HFFc6 (cell line): ENCODE measurements around the gene OR51B2. TPM values are rescaled to one million over a fixed set of nuclear protein-coding genes. Genes with fewer than 3 reads are reported as not detected.

ENCODE experiments used
- DNase-seq: peaks from one replicate; pipeline ENCODE4 v3.0.0-alpha.2; 2018
- H3K27ac Mint-ChIP-seq: 2 replicates; pipeline ENCODE4 v1.8.0; 2020; ENCODE audit warnings: mild to moderate bottlenecking, mixed read lengths
- H3K27me3 Mint-ChIP-seq: 2 replicates; pipeline ENCODE4 v1.8.0; 2021; ENCODE audit warnings: mild to moderate bottlenecking, moderate library complexity, mixed read lengths; ENCODE audit not compliant: insufficient read depth
- H3K36me3 Mint-ChIP-seq: 2 replicates; pipeline ENCODE4 v1.8.0; 2021; ENCODE audit warnings: low read depth, mixed read lengths
- H3K4me1 Mint-ChIP-seq: 2 replicates; pipeline ENCODE4 v1.8.0; 2020; ENCODE audit warnings: low read depth, mixed read lengths
- H3K4me3 Mint-ChIP-seq: 2 replicates; pipeline ENCODE4 v1.8.0; 2020; ENCODE audit warnings: mild to moderate bottlenecking, moderate library complexity, mixed read lengths
- H3K9me3 Mint-ChIP-seq: 2 replicates; pipeline ENCODE4 v1.8.0; 2020; ENCODE audit warnings: mild to moderate bottlenecking, mixed read lengths
- CTCF ChIP-seq: fragments of 200-600 bp; sonication (generic); IDR thresholded peaks from 2 replicates; pipeline ENCODE4 v1.5.0; 2021; ENCODE audit warnings: antibody characterized with exemption, mild to moderate bottlenecking
- total RNA-seq, 6 experiments: library from RNA; stranded (reverse); fragmentation: NEBNext Ultra II Directional; extraction: Animal tissue kit (Norgen Biotek cat#: 25700); gene quantifications; 2 replicates in 1 of 6; 3 replicates in 5 of 6; pipeline ENCODE4 v1.2.3, GENCODE V29; 2021

Gene OR51B2
- total RNA-seq, 6 experiments from 2014 or later: not detected

- TF ChIP-seq CTCF: no peak
- peaks cover 37% of the 10 kb centered on the region for H3K4me1 Mint-ChIP-seq
- H3K4me3 Mint-ChIP-seq: no peak overlapping the region
- no peaks in the 10 kb centered on the region for H3K27me3 Mint-ChIP-seq
- H3K27ac Mint-ChIP-seq: peak overlapping the region; percentile 42
- H3K36me3 Mint-ChIP-seq: no peaks in the 10 kb centered on the region
- DNase-seq: no peak
- H3K9me3 Mint-ChIP-seq: no peaks in the 10 kb centered on the region
Observed at GRCh38 chr11:5304046-5304445, 20.1 kb downstream of the OR51B2 start.

DNA sequence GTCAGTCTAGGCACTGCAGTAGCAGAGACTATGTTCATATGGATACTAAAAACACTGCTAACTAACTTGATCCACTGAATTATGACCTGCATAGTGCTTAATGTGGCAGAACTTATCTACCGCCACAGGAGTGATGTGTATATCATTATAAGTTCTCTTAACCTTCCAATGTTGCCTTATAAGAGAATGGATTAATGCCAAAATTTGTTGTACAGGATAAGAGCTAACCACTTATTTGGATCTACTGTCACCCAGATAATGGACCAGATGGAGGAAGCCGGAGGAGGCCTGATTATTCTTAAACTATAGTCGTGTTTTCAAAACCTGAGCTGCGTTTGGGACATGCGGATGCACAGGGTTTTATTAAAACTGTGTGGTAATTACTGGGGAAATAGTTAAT lies 20.5 kb downstream of the OR51B2 start:
- no peak overlapping the region for H3K4me3 Mint-ChIP-seq
- no peaks in the 10 kb centered on the region for H3K9me3 Mint-ChIP-seq
- TF ChIP-seq CTCF: no peak
- DNase-seq: no peak
- no peaks in the 10 kb centered on the region for H3K27me3 Mint-ChIP-seq
- peaks cover 37% of the 10 kb centered on the region for H3K4me1 Mint-ChIP-seq
- H3K36me3 Mint-ChIP-seq: no peaks in the 10 kb centered on the region
- no peak overlapping the region for H3K27ac Mint-ChIP-seq

DNA sequence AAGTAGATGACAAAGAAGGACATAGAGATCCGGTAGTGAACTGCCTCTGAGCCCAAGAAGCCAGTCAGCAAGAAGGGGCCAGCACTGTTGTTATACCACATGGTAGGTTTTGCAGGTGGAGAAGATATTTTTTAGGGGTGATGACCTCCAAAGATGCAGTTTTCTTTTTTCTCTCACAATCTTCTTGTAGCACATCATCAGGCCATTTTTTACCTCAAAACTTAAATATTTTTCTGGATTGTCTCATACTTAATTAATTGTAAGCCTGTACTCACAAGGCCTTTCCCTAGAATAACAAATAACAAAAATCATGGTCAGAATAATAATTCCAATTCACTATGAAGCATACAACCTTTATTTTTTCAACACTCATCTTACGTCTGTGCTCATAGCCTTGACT lies 22.3 kb downstream of the OR51B2 start, which contains the start of gene OR51B4:
Gene OR51B4 (minus strand): TSS at position 101 of the 400 bp plus-strand sequence. CDS start 0 bp downstream, at position 101.
- Mint-ChIP-seq H3K27ac (no peak within 1 kb of the TSS), H3K36me3 (no peaks in the 10 kb centered on the region), H3K9me3 (no peaks in the 10 kb centered on the region), H3K27me3 (no peaks in the 10 kb centered on the region), H3K4me1 (peaks cover 39% of the 10 kb centered on the region), H3K4me3 (no peak within 1 kb of the TSS)
- DNase-seq: no peak
- TF ChIP-seq CTCF: no peak

GRCh38 chr11:5300251-5300650 lies 23.8 kb downstream of the OR51B2 start:
- no peak for TF ChIP-seq CTCF
- no peak overlapping the region for H3K27ac Mint-ChIP-seq
- DNase-seq: no peak
- no peak overlapping the region for H3K4me3 Mint-ChIP-seq
- H3K9me3 Mint-ChIP-seq: no peaks in the 10 kb centered on the region
- H3K4me1 Mint-ChIP-seq: peaks cover 39% of the 10 kb centered on the region
- H3K27me3 Mint-ChIP-seq: no peaks in the 10 kb centered on the region
- no peaks in the 10 kb centered on the region for H3K36me3 Mint-ChIP-seq

DNA sequence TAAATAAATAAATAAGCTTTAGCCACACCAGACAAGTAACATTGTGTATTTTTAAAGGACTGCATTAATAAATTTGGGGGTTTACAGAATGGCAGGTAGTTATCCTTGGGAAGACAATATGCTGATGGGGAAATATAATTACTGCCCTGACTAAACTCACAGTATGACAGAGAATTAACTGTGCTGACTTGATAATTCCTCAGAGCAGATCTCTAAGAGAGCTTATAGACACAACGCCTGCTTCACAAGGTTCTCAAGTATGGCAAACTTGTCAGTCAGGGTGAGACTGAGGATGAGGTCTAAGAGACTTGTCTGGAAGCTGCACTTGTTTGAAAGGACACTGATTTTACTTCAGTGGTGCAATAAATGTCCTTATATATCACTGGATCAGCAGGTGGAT lies 25.6 kb downstream of the OR51B2 start:
- Mint-ChIP-seq H3K27ac (no peak overlapping the region), H3K36me3 (peaks cover 3% of the 10 kb centered on the region; the same call in 1 of the 2 replicates), H3K4me1 (peaks cover 27% of the 10 kb centered on the region), H3K27me3 (no peaks in the 10 kb centered on the region), H3K9me3 (no peaks in the 10 kb centered on the region), H3K4me3 (no peak overlapping the region)
- no peak for DNase-seq
- no peak for TF ChIP-seq CTCF
